HepG2 (cell line): ENCODE data around the gene CENPL. TPM values are rescaled to one million over a fixed set of nuclear protein-coding genes. Genes with fewer than 3 reads are reported as not detected.
A peak's percentile ranks its signal among the peaks of the same experiment; 100 is the strongest.

Experiments used
- CBX1 ChIP-seq: IDR thresholded peaks from one replicate; pipeline ENCODE4 v1.6.1; 2016; ENCODE audit warnings: antibody characterized with exemption, low read depth
- DMAP1 ChIP-seq: IDR thresholded peaks from 2 replicates; pipeline ENCODE4 v1.6.1; 2016
- FOSL1 ChIP-seq: sonication (generic); formaldehyde crosslinking; IDR thresholded peaks from 2 replicates; pipeline ENCODE4 v1.9.0; 2021; ENCODE audit warnings: missing genetic modification reagents, borderline replicate concordance
- GTF3A ChIP-seq: sonication (generic); formaldehyde crosslinking; conservative IDR thresholded peaks from 2 replicates; pipeline ENCODE4 v1.4.0; 2020; ENCODE audit warnings: mild to moderate bottlenecking, missing genetic modification reagents
- LCORL ChIP-seq, 2 experiments: fragments of 450-650 bp in 1 of 2; sonication (generic) in 1 of 2; formaldehyde crosslinking in 1 of 2; IDR thresholded peaks; 2 replicates each; pipeline versions ENCODE4 v1.5.0 to v1.6.1; 2017 to 2020; ENCODE audit warnings: antibody characterized with exemption in 1 of 2, missing genetic modification reagents in 1 of 2
- PCBP1 ChIP-seq: fragments of 200-400 bp; formaldehyde crosslinking; IDR thresholded peaks from 2 replicates; pipeline ENCODE4 v1.6.1; 2017; ENCODE audit warnings: mild to moderate bottlenecking, low read depth, low read length, borderline replicate concordance
- PRMT3 ChIP-seq: sonication (generic); formaldehyde crosslinking; IDR thresholded peaks from 2 replicates; pipeline ENCODE4 v1.8.1; 2022; ENCODE audit warnings: low read depth, mild to moderate bottlenecking, moderate library complexity, missing genetic modification reagents, borderline replicate concordance
- SALL2 ChIP-seq: sonication (generic); formaldehyde crosslinking; IDR thresholded peaks from 2 replicates; pipeline ENCODE4 v1.8.1; 2023; ENCODE audit warnings: mild to moderate bottlenecking, missing genetic modification reagents, inconsistent platforms
- THAP11 ChIP-seq: IDR thresholded peaks from 2 replicates; pipeline ENCODE4 v1.6.1; 2016; ENCODE audit warnings: missing biosample characterization, missing genetic modification reagents
- ZFP36L1 ChIP-seq: sonication (generic); formaldehyde crosslinking; IDR thresholded peaks from 2 replicates; pipeline ENCODE4 v1.8.0; 2022; ENCODE audit warnings: mild to moderate bottlenecking, missing genetic modification reagents, moderate library complexity
- ZNF549 ChIP-seq: sonication (generic); formaldehyde crosslinking; IDR thresholded peaks from 2 replicates; pipeline ENCODE4 v1.5.0; 2020; ENCODE audit warnings: missing genetic modification reagents
- ZNF703 ChIP-seq: sonication (generic); formaldehyde crosslinking; IDR thresholded peaks from 2 replicates; pipeline ENCODE4 v1.5.1; 2020; ENCODE audit warnings: missing genetic modification reagents, mild to moderate bottlenecking, moderate library complexity, borderline replicate concordance
- ZNF780A ChIP-seq: sonication (generic); formaldehyde crosslinking; IDR thresholded peaks from 2 replicates; pipeline ENCODE4 v1.8.0; 2022; ENCODE audit warnings: mild to moderate bottlenecking, missing genetic modification reagents, moderate library complexity
- polyA plus RNA-seq, 8 experiments: library from polyadenylated mRNA; depleted of rRNA in 3 of 8; stranded (reverse) in 7 of 8; unstranded in 1 of 8; fragments of >200 nt; fragmentation: Illumina TruSeq in 4 of 8; extraction: Trizol in 4 of 8; gene quantifications; 2 replicates each; pipeline versions ENCODE4 v1.2.1 to v1.2.3, GENCODE V29; 2011 to 2016; ENCODE audit warnings: low read depth in 4 of 8, missing spikeins in 1 of 8, mixed read lengths in 1 of 8; ENCODE audit not compliant: insufficient read depth in 1 of 8
- total RNA-seq, 5 experiments: library from RNA; depleted of rRNA; stranded (reverse); fragments of >200 nt; fragmentation: Illumina TruSeq; extraction: Trizol; gene quantifications; 2 replicates each; pipeline ENCODE4 v1.2.3, GENCODE V29; 2016; ENCODE audit warnings: low read depth in 1 of 5
- TF ChIP-seq, protein P1 (sequence below): sonication (generic); formaldehyde crosslinking; IDR thresholded peaks from 2 replicates; pipeline ENCODE4 v1.4.0; 2020; ENCODE audit warnings: missing genetic modification reagents
- TF ChIP-seq, protein P2 (sequence below): sonication (generic); formaldehyde crosslinking; conservative IDR thresholded peaks from 2 replicates; pipeline ENCODE4 v1.5.0; 2020; ENCODE audit warnings: missing genetic modification reagents
- TF ChIP-seq, protein P3 (sequence below): sonication (generic); formaldehyde crosslinking; IDR thresholded peaks from 2 replicates; pipeline ENCODE4 v1.5.1; 2020; ENCODE audit warnings: mild to moderate bottlenecking, missing genetic modification reagents, borderline replicate concordance
- TF ChIP-seq, protein P4 (sequence below): sonication (generic); formaldehyde crosslinking; IDR thresholded peaks from 2 replicates; pipeline ENCODE4 v1.5.1; 2020; ENCODE audit warnings: mild to moderate bottlenecking, missing genetic modification reagents, moderate library complexity
- TF ChIP-seq, protein P5 (sequence below): IDR thresholded peaks from 2 replicates; pipeline ENCODE4 v1.6.1; 2016; ENCODE audit warnings: low read depth, borderline replicate concordance

Gene CENPL
- total and polyA plus RNA-seq, 2 of the 13 experiments (the other 11 are each of a cell fraction or from before 2014, with no cell fraction given), result 4.4 to 14.2 TPM

DNA sequence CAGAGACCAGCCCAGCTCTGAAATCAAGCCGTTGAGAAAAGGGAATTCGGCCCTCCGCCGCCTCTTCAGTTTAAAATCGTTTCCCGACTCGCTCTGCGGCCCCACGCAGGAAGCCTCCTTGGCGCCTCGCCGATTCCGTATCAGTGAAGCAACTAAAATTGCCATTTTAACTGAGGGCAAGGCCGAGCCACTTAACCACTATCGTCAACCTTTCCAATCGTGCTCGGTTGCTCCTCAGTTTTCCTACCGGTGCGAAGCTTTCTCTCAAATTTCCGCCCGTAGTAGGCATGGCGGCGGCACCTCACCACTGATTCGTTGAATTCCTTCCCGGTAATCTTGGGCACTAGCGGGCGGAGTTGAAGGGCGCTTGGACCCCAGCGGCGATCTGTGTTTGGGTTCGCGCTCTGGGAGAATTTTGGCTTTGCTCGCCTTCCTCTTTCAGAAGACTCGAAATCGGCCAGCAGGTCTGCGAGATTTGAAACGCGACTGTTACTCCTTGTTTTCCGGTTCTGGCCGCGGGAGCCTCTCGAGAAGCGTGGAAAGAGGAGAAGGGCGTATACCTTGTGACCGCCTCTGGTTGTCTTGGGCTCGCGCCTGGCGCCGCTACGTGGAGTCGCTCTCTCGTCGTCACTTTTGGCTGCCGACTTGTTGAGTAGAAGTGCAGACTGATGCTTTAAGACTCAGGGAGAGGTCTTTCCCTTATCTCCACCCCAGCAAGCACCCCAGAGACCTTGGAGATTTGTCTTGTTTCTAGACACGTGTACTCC, at the start of gene CENPL, which contains the start of gene DARS2 (continued):
- TF ChIP-seq, protein P1, sequence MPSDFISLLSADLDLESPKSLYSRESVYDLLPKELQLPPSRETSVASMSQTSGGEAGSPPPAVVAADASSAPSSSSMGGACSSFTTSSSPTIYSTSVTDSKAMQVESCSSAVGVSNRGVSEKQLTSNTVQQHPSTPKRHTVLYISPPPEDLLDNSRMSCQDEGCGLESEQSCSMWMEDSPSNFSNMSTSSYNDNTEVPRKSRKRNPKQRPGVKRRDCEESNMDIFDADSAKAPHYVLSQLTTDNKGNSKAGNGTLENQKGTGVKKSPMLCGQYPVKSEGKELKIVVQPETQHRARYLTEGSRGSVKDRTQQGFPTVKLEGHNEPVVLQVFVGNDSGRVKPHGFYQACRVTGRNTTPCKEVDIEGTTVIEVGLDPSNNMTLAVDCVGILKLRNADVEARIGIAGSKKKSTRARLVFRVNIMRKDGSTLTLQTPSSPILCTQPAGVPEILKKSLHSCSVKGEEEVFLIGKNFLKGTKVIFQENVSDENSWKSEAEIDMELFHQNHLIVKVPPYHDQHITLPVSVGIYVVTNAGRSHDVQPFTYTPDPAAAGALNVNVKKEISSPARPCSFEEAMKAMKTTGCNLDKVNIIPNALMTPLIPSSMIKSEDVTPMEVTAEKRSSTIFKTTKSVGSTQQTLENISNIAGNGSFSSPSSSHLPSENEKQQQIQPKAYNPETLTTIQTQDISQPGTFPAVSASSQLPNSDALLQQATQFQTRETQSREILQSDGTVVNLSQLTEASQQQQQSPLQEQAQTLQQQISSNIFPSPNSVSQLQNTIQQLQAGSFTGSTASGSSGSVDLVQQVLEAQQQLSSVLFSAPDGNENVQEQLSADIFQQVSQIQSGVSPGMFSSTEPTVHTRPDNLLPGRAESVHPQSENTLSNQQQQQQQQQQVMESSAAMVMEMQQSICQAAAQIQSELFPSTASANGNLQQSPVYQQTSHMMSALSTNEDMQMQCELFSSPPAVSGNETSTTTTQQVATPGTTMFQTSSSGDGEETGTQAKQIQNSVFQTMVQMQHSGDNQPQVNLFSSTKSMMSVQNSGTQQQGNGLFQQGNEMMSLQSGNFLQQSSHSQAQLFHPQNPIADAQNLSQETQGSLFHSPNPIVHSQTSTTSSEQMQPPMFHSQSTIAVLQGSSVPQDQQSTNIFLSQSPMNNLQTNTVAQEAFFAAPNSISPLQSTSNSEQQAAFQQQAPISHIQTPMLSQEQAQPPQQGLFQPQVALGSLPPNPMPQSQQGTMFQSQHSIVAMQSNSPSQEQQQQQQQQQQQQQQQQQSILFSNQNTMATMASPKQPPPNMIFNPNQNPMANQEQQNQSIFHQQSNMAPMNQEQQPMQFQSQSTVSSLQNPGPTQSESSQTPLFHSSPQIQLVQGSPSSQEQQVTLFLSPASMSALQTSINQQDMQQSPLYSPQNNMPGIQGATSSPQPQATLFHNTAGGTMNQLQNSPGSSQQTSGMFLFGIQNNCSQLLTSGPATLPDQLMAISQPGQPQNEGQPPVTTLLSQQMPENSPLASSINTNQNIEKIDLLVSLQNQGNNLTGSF (CRISPR knock-in tag), result no peak
- no peak; the same call in none of the 2 replicates for TF ChIP-seq SALL2
- no peak for TF ChIP-seq PCBP1
- TF ChIP-seq, protein P2, sequence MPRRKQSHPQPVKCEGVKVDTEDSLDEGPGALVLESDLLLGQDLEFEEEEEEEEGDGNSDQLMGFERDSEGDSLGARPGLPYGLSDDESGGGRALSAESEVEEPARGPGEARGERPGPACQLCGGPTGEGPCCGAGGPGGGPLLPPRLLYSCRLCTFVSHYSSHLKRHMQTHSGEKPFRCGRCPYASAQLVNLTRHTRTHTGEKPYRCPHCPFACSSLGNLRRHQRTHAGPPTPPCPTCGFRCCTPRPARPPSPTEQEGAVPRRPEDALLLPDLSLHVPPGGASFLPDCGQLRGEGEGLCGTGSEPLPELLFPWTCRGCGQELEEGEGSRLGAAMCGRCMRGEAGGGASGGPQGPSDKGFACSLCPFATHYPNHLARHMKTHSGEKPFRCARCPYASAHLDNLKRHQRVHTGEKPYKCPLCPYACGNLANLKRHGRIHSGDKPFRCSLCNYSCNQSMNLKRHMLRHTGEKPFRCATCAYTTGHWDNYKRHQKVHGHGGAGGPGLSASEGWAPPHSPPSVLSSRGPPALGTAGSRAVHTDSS, result no peak
- no peak for TF ChIP-seq FOSL1 (CRISPR knock-in tag)
- no peak for TF ChIP-seq LCORL (IDR thresholded peaks at IDR 0.05)
- TF ChIP-seq LCORL (CRISPR knock-in tag; IDR thresholded peaks at IDR 0.05), result peak; percentile 55; the same call in 1 of the 2 replicates
- TF ChIP-seq ZNF780A (CRISPR knock-in tag), result no peak
- TF ChIP-seq ZFP36L1 (CRISPR knock-in tag), result peak; percentile 92
- peak; percentile 94 for TF ChIP-seq THAP11 (CRISPR knock-in tag)
- TF ChIP-seq PRMT3, result peak; percentile 89; the same call in 1 of the 2 replicates
- no peak for TF ChIP-seq GTF3A (CRISPR knock-in tag)
- TF ChIP-seq, protein P3, sequence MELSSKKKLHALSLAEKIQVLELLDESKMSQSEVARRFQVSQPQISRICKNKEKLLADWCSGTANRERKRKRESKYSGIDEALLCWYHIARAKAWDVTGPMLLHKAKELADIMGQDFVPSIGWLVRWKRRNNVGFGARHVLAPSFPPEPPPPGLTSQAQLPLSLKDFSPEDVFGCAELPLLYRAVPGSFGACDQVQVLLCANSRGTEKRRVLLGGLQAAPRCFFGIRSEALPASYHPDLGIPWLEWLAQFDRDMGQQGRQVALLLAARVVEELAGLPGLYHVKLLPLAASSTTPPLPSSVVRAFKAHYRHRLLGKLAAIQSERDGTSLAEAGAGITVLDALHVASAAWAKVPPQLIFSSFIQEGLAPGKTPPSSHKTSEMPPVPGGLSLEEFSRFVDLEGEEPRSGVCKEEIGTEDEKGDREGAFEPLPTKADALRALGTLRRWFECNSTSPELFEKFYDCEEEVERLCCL (CRISPR knock-in tag), result no peak
- TF ChIP-seq, protein P4, sequence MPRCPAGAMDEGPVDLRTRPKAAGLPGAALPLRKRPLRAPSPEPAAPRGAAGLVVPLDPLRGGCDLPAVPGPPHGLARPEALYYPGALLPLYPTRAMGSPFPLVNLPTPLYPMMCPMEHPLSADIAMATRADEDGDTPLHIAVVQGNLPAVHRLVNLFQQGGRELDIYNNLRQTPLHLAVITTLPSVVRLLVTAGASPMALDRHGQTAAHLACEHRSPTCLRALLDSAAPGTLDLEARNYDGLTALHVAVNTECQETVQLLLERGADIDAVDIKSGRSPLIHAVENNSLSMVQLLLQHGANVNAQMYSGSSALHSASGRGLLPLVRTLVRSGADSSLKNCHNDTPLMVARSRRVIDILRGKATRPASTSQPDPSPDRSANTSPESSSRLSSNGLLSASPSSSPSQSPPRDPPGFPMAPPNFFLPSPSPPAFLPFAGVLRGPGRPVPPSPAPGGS (CRISPR knock-in tag), result peak; percentile 21; the same call in 1 of the 2 replicates
- no peak for TF ChIP-seq ZNF703 (CRISPR knock-in tag)
- TF ChIP-seq DMAP1 (CRISPR knock-in tag), result peak; percentile 94
- TF ChIP-seq CBX1, result no peak
- no peak for TF ChIP-seq ZNF549
- TF ChIP-seq, protein P5, sequence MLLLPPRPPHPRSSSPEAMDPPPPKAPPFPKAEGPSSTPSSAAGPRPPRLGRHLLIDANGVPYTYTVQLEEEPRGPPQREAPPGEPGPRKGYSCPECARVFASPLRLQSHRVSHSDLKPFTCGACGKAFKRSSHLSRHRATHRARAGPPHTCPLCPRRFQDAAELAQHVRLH (CRISPR knock-in tag), result peak; percentile 67; the same call in 1 of the 2 replicates
